NCI-H2029 treated with DMSO at 0.1 percent for 48 hours (cell line): Measurements from ENCODE around the gene SHISA9.

ENCODE experiments used
- DNase-seq: peaks from one replicate; lab custom pipeline; 2025; lab: John Stamatoyannopoulos, UW

The SHISA9 gene

GRCh38 chr16:12951976-12952375 lies 50.6 kb downstream of the SHISA9 start:
- no peak for DNase-seq

GRCh38 chr16:12958366-12958765 lies 57.0 kb downstream of the SHISA9 start:
- no peak for DNase-seq

DNA sequence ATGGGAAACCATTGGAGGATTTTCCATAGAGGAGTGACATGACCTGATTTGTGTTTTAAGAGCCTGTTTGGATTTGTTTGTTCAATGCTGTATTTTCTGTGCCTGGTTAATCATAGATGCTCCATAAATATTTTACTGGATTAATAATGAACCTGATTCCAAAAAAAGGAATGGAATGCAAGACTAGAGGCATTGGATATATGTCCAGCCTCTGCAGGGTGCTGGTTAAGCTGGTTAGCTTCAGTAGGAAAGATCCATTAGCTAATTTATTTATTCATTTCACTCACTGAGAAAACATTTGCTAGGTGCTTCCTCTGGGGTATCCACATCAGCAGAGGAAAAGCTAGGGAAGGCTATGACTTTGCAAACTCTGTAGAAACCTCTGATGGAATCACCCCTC lies 57.7 kb downstream of the SHISA9 start:
- DNase-seq, result no peak

DNA sequence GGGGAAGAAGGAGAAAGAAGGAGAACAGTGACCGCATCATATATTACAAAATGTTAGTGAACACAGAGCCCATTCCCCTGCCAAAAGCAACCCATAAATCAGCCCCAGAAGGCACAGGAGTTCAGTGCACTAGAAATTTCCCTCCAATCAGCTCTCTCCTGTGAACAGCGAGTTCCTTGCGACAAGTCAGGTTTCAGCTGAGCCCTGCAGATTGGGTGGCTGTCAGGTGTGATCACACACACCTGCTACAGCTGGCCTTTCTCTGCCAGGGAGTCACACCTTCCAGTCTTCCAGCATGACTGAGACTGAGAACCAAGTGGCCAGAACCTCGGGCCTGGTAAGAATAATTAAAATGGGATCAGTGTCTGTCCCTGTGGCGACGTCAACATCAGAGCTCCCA lies 60.2 kb downstream of the SHISA9 start:
- DNase-seq, result no peak

- DNase-seq, result no peak
Observed at GRCh38 chr16:12964461-12964860, 63.1 kb downstream of the SHISA9 start.

- DNase-seq, result no peak
Observed at GRCh38 chr16:12965274-12965804, 63.9 kb downstream of the SHISA9 start.

GRCh38 chr16:12971241-12971640 lies 69.8 kb downstream of the SHISA9 start:
- DNase-seq, result peak; percentile 80

GRCh38 chr16:12972246-12972645 lies 70.8 kb downstream of the SHISA9 start:
- no peak for DNase-seq

DNA sequence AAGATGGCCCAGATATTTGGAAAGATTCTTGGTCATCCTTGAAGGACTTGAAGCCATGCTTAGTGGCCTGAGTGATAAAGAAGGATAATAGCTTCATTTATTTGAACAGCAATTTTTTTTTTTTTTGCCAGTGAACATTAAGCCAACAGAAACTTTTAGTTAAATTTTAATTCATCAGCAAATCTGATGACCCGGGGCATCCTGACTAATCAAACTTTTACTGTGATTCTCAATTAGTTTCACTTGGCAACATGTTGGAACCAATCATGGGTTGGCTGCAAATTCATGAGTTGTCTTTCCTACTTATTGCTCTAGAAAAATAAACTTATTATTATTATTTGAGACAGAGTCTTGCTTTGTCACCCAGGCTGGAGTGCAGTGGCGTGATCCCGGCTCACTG lies 74.4 kb downstream of the SHISA9 start:
- DNase-seq, result no peak

DNA sequence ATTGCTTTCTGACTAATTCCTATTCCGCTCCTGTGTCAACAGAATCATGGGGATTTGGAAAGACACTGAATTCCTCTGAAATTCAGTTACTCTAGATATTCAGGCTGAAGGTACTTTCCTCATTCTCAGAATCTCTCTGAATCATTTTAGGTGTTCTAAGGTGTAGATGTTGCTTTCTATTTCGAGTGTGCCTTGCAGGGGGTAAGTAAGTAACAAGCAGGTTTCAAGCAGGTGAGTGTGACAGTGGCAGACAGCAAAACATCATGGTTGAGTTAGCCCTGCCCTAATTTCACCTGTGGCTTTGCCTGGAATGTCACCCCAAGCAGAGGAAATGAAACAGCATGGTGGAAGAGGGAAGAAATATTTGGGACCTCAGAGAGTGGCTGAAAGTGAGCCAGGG lies 75.1 kb downstream of the SHISA9 start:
- no peak for DNase-seq

GRCh38 chr16:12976936-12977335 lies 75.5 kb downstream of the SHISA9 start:
- DNase-seq, result no peak

GRCh38 chr16:12985516-12985915 lies 84.1 kb downstream of the SHISA9 start:
- DNase-seq, result no peak

- DNase-seq, result no peak
Observed at GRCh38 chr16:12988071-12988470, 86.7 kb downstream of the SHISA9 start.

GRCh38 chr16:12992066-12992465 lies 90.7 kb downstream of the SHISA9 start:
- no peak for DNase-seq

DNA sequence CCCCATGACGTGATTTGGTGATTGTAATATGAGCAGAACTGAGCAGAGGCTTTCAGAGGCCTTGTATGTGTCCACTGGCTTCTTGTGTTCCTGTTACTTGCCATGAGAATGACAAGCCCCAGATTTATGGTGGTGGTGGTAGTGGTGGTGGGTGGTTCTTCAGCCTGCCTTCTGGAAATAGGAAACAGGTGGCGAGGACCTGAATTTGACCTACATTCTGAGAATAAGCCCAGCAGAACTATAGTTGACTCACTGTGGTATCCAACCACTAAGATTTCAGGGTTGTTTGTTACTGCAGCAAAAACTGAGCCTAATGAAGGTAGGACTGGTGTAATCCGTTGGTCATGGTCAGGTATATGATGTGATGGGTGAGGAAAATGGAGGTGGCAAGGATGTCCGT lies 93.0 kb downstream of the SHISA9 start:
- no peak for DNase-seq

GRCh38 chr16:12995721-12996372 lies 94.4 kb downstream of the SHISA9 start:
- no peak for DNase-seq

DNA sequence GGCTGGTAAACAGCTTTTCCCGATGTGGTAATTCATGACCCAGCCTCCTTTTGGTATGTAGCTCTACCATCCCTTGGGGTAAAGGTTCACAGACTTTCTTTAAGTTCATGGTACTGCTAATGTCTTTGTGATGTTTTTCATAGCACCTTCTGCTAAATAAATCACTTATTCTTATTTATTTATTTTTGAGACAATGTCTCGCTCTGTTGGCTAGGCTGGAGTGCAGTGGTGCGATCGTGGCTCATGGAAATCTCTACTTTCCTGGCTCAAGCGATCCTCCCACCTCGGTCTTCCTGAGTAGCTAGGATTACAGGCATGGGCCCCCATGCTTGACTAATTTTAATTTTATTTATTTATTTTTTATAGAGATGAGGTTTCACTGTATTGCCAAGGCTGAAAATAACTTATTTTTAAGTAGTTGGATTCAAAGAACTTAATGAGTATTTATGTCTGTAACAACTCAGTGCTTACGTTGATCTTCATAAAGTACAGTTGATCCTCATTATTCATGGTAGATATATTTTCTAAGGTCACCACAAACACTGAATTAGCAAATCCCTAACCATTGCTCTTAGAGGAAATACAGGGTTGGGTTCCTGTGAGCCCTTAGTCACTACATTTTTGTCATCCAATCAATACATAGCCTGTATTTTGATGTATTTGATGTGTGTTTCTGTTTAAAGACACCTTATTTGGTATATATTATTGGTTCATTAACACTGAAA lies 97.1 kb downstream of the SHISA9 start:
- no peak for DNase-seq

- DNase-seq, result no peak
Observed at GRCh38 chr16:12999368-12999767, 98.0 kb downstream of the SHISA9 start.

DNA sequence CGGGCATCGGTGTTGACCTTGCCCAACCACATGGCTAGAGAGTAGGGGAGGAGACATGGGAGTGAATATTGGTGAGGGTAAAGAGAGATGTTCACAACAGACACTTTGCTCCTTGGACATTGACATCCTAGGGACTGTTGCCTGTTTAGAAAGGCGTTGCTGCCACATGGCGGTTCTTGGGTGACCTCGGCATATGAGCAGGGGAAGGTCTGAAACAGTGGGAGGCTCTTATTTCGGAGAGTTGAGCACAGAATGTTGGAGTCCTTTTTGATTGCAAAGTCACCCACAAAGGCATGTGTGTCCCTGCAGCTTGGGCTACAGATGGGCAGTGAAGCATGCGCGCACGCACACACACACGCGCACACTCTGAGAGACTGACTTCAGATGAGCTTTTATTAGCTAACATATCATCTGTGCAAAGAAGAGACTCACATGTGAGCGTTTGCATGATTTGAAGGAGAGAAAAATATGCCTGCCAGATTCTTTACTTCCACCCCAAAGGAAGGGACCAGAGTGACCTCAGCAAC lies 104.4 kb downstream of the SHISA9 start:
- DNase-seq, result no peak

GRCh38 chr16:13012601-13013000 lies 111.2 kb downstream of the SHISA9 start:
- DNase-seq, result no peak

DNA sequence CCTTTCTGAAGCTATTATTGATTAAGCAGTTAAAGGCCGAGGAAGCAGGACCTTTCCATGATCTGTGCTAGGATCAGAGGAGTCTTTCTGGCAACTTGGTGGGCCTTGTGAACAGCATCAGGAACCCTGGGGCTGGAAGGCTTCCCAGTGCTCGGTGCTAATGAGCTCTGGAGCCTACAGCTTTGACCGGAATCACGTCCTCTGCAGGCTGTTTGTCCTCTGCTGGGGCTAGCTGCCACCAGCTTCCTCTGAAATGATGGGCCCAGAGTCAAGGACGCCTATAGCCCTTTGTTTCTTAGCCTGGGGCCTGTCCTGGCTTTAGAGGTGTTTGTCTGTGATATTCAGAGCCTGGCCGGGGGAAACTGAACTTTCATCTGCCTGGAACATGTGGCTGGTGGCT lies 111.6 kb downstream of the SHISA9 start:
- DNase-seq, result no peak

- no peak for DNase-seq
Observed at GRCh38 chr16:13014476-13014875, 113.1 kb downstream of the SHISA9 start.

DNA sequence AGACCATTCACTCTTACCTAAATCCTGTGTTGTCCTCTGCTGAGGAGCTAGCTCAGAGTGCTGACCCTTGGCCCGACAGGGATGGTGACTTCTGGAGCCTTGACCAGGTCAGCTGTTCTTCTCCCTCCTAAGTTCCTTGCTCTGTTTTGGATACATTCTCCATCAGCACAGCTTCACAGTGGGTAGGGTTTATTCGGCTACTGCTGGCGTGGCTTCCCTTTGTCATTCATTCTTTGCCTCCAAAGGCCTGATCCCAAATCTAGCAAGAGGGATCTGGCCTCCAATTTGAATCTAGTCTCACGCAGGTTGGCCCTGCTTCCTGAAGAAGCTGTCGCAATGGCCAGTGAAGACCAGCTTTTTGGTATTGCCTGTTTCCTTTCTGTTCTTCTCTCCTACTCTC lies 116.6 kb downstream of the SHISA9 start:
- no peak for DNase-seq
